ENCODE data around the gene HOTAIR.

Gene HOTAIR

GRCh38 chr12:54010972-54011664 is 36.4 kb upstream of the HOTAIR start:
- DNase-seq: no peak

DNA sequence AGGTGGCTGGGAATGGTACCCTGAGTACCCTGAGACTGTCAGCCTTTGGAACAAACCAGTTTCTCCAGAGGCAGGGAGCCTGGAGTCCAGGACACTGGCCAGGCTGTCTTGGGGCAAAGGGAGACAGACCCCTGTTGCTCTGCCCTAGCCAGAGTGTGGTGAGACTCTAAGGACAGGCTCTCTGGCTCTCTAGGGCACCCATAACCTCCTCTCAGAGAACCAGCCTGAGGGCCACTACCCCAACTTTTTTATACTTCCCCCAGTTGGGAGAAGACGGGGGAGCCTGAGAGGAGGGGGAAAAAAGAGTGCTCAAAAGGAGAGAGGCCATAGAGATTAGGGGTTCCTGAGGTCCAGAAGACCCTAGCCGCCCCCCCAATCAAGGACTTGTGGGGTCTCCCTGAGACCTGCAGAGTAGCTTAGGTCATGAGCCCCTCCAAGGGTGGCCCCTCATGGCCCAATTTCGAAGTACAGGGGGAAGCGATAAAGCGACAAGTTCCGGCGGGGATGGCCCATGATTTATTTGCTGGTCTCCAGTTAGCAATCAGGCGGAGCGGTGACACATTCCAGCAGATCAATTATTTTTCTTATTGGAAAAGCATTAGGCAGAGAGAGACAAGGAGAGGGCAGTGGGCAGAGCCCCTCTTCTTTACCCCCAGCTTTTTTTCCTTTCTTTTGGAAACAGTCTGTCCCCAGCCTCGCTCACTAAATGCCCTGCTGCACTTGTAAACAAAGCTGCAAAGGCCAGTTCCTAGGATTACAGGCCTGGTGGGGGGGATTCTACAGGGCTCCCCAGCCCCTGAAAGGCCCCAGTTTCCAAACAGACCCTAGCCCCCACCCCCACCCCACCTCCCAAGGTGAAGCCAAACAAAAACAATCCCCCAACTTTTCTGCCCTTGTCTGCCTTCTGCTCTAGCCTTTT is 35.6 kb upstream of the HOTAIR start:
- DNase-seq: no peak

DNA sequence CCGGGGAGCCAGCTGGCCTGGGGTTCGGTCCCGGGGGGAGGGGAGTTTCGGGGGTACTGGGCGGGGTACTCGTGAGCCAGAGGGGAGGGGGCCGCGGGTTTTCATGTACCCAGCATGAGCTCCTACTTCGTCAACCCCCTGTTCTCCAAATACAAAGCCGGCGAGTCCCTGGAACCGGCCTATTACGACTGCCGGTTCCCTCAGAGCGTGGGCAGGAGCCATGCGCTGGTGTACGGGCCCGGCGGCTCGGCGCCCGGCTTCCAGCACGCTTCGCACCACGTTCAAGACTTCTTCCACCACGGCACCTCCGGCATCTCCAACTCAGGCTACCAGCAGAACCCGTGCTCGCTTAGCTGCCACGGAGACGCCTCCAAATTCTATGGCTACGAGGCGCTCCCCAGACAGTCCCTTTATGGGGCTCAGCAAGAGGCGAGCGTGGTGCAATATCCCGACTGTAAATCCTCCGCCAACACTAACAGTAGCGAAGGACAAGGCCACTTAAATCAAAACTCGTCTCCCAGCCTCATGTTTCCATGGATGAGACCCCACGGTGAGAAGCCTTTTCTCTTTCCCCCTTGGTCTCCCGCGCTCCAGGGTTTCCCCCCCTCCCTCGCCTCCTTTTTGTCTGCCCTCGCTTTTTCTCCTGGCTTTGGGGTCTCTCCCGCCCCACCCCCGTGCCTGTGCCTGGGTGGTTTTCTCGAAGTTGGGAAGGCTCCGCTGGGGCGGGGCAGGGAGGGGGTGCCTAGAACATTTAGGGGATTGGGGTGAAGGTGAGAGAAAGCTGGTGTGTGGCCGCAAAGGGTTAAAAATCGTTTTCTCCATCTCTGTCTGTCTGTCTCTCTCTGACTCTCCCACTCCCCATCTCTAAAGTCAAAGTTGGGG is 34.7 kb upstream of the HOTAIR start:
- DNase-seq: peak; percentile 55

DNA sequence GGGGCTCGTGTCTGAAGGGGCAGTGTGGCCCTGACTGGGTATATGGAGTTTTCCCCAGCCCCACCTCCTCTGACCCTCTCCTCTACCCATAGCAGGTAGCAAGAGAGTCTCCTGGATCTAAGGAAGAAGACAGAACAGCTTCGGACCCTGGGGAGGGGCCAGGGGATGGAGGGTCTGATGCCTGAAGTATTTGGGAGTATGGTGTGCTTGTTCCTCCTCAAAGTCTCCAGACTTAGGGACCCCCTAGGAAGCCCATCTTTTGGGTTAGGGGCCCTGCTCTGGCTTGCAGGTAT is 33.5 kb upstream of the HOTAIR start:
- DNase-seq: no peak

- DNase-seq: no peak
Measured at GRCh38 chr12:54007538-54008259, 32.9 kb upstream of the HOTAIR start.

- no peak for DNase-seq
Measured at GRCh38 chr12:54006559-54007220, 31.9 kb upstream of the HOTAIR start.

- DNase-seq: peak; percentile 88
Measured at GRCh38 chr12:54005853-54006558, 31.3 kb upstream of the HOTAIR start.

DNA sequence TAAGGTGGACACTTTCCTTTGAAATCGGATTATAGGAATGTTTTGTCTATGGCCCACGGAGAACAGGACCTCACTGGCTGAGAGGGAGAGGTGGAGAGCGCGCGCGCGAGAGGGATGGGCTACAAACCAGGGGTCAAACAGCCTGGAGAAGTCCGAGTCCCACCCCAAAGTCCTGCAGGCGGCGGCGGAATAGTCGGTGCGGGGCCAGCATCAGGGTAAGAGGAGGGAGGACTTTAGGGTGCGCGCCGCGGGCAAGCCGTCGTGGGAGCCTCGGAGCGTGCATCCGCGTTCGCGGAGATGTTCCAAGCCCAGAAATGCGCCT is 30.7 kb upstream of the HOTAIR start:
- DNase-seq: no peak

DNA sequence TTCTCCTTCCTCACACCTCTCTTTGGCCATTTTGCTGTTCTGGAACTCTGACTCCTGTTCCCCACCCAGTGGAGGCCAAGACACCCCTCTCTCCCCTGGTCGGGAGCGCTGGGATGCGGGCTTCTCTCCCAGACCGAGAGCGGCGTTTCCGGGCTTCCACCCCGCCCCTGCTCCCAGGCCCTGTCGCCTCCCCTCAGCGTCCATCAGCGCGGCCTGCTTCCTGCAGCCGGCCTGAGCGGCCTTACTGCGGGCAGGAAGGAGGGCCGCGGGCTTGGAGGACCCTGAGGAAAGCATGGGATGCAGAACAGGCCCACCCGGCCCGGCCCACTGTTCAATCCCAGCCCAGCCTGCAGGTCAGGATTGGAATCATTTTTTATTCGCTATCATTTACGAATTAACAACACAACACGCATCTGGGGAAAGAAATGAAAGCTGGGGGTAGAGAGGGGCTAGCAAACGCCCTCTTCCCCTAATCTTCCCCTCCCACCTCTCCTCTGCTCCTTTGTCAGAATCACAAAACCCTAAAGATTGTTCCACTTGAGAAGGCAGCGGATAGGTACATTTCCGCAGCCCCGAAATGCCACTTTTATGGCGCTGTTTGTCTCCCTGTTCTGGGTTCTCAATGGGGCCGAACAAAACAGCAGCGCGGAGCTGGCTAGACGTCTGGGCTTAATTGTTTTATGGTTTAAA is 30.2 kb upstream of the HOTAIR start:
- DNase-seq: no peak

DNA sequence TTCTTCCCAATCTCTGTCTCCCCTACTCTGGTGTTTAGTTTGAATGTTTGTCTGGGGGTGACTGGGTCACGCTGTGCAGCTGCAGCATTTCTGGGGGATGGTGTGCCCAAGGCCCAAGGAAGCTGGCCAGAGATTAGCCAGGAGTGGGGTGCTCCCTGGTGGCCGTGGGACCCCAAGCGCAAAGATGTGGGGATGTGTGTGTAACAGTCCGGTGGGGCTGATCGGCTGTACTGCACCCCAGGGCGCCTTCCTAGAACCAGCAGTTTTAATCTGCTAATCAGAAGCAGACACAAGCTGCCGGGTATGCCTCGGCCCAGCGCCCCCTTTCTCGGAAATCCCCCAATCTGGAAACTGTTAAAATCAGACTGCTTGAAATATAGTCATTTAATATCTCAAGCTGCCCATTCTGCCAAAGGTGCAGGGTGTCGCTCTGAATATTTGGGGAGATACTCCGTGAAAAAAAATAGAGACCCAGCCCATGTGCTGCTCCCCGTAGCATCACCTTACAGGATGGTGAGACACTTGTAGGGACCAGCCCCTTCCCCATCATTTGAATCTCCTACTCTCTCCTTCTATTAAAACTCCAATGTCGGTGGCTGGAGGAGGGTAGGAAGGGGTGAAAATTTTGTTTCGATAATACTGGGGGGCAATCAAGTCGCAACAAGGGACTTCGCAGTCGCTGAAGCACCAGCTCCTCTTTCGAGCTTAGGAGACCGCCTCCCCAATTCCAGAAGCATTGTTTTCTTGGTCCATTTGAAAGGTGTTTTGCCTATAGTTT is 29.5 kb upstream of the HOTAIR start:
- no peak for DNase-seq

- DNase-seq: no peak
Measured at GRCh38 chr12:54003625-54004024, 28.9 kb upstream of the HOTAIR start.

DNA sequence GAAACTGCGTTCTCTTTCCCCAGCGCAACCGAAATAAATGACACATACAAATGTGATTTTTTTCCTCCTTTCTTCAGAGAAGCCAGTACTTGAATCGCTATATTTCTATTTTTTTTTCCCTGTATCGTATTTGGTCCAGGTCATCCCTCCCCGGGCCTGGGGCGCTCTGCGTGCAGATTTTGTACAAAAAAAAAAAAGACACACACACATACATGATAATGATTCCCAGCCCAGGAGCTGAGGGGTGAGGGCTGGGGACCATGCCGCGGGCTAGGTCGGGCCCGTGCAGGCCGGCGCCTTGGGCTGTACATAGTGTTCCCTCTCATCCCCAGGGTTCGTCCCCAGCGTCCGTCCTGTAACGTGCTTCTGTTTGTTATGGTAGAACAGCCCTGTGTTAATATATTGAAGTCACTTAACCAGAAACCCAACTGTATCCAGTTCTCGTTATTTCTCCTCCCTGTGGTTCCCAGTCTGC is 28.2 kb upstream of the HOTAIR start:
- DNase-seq: no peak

DNA sequence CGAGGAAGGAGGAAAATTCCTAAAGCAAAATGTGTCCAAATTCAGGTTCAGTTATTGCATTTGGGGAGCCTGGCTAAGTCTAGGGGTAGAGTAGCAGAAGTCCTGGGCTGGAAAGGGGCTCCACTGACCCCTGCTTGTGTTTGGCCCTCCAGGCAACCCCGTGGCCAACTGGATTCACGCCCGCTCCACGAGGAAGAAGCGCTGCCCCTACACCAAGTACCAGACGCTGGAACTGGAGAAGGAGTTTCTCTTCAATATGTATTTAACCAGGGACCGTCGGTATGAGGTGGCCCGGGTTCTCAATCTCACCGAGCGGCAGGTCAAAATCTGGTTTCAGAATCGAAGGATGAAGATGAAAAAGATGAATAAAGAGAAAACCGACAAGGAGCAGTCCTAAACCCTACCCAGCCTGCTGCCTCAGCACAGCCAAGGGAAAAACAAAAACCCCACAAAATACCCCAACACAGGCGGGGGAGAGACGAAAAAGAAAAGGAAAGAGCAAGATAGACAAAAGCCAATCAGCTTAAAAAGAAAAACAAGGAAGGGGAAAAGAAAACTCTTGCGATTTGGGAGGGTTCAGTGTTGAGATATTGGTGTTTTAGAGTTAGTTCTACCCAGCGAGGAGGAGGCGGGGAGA is 27.6 kb upstream of the HOTAIR start:
- DNase-seq: no peak

DNA sequence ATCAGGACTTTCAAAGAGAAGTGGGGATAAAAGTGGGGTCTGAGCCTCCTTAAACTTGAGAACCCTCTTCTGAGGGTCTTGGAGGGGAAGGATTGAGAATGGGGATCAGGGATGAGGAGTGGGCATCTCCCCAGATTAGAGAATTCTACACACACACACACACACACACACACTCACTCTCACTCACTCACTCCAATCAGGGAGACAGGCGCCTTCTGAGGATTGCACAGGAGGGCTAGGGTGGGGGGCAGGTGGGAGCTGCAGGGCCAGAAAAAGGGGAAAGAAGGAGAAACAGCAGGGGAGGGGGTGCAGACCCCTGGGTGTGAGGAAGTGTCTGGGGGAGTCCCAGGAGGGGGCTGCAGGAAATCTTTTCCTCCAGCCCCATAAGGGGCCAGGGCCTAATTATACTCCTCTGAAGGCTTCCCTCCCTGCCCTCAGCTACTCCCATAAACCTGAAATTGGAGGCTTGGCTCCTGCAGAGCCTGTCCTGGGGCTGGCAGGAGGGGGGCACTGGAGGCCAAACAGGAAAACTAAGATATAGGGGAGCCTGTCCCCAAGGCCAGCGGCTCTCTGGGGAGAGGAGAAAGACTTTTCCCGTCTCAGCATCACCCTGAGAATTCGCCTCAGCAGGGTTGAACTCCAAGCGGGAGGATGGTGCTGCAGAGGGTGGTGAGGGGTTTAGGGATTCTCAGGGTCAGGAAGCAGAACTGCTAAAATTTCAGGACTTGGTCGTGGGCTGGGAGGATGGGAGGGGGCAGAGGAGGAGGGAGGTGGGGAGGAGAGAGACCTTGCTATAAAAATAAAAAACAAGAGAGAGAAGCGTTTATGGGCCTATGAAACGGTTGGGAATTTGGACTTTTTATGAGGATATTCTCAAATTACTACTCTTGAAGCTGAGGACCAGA is 26.8 kb upstream of the HOTAIR start:
- no peak for DNase-seq

DNA sequence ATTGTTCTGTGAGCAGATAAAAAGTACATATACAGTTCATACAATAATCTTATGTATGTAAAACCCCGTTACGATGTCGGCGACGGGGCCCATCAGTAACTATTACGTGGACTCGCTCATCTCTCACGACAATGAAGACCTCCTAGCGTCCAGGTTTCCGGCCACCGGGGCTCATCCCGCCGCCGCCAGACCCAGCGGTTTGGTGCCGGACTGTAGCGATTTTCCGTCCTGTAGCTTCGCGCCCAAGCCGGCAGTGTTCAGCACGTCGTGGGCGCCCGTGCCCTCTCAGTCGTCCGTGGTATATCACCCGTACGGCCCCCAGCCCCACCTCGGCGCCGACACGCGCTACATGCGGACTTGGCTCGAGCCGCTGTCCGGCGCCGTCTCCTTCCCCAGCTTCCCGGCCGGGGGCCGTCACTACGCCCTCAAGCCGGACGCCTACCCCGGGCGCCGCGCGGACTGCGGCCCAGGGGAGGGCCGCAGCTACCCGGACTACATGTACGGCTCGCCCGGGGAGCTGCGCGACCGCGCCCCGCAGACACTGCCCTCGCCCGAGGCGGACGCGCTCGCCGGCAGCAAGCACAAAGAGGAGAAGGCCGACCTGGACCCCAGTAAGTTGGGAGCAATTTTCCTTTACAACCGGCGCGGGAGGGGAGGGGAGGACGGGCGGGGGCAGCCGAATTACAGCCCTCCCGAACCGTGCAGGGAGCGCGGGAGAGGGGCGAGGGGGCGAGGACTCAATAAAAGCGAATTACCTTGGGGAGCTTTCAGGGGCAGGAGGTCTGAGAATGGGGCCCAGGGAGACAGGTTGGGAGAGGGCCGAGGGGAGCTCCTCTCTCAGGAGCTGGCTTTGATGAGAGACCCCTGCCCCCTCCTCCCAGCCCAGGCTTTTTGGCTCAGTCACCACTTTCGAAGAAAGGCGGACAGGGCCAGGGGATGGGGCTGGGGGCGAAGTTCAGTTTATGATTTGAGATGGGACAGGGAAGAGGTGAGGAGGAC is 25.7 kb upstream of the HOTAIR start, which contains the start of gene HOXC9:
TSS of gene HOXC9 (plus strand) at position 46 of the 999 bp plus-strand sequence. CDS start at position 74, 28 bp downstream.
- DNase-seq: no peak

DNA sequence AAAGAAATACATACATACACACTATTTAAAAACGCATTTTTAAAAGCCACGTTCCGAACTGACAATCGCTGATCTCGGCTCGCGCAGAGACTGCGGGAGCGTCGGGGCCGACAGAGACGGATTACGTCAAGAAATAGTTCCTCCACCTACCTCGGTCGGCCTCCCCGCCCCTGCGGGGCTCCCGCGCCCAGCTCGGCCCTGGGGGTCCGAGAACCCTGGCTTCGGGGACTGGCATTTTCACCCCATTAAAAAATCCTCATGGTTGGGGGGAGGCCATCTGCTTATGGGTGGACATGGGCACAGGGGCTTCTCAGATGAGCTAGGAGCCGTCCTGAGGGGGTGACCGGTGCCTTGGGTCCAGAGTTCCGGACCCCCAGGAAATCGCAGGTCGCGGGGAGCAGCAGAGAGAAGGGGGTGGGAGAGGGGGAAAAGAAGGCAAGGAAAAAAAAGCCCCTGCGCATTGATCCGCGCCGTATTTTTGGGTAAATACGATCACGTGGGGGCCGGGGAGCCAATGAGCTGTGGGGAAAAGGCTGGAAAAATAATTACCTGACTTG is 24.9 kb upstream of the HOTAIR start:
- peak; percentile 57 for DNase-seq

- DNase-seq: no peak
Measured at GRCh38 chr12:53998900-53999236, 24.1 kb upstream of the HOTAIR start.
